ENCODE data around the gene BCAT1.
"Not testable (repeated sequence)": the region's sequence is repeated elsewhere in the genome, so short reads cannot be mapped to it uniquely, and the experiment has no call there.

Gene BCAT1

DNA sequence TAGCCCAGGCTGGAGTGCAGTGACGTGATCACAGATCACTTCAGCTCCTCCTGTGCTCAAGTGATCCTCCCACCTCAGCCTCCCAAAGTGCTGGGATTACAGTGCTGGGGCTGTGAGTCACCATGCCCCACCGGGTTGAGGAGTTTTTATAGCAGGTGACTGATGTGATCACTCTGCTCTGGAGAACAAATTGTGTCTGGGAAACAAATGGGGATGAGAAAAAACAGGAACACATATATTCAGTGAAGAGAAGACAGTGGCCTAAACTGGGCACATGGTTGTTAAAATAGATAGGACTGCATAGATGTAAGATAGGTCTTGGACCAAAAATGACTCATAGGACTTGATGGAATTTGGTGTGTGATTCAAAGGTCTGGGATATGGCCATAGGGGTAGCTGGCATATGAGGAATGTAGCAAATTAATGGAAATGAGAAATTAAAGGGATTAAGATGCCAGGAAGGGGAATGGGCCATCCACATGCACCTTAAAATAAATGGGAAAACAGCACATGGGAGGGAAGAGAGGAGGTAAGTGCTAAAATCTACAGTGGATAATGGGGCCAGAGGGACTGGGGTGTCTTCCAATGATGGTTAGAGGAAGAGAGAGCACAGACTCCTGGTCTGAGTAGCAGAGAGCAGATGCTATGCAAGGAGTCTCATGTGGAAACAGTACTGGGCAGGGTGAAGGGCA is 11.2 kb downstream of the BCAT1 start:
- in situ Hi-C loops (cut with MboI; ENCODE audit: low pct_unique_long_range_greater_than_20kb, low sequenced_read_pairs) = no loop called here
- no peak for DNase-seq

DNA sequence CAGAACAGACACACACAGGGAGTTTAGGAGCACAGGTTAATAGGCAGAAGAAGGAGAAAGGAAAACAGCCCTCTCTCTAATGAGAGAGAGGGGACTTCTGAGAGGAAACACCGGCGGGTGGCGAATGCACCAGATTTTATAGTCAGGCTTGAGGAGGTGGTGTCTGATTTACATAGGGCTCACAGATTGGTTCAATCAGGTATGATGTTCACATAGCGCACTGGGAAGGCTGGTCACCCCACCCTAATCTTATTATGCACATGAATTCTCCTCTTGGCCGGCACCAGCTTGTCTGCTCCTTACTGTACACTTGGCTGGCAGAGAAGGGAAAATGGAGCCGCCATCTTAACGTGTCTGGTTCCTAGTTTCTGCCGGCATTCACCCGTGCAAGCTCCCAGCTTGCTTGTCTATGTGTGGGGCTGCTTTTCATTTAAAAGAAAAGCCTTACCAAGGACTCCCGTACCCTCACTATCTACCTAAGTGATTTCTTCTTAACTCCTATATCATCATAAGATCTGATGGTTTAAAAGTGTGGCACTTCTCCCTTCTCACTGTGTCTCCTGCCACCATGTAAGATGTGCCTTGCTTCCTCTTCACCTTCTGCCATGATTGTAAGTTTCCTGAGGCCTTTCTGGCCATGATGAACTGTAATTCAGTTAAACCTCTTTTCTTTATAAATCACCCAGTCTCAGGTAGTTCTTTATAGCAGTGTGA is 15.1 kb downstream of the BCAT1 start:
- no peak for DNase-seq

DNA sequence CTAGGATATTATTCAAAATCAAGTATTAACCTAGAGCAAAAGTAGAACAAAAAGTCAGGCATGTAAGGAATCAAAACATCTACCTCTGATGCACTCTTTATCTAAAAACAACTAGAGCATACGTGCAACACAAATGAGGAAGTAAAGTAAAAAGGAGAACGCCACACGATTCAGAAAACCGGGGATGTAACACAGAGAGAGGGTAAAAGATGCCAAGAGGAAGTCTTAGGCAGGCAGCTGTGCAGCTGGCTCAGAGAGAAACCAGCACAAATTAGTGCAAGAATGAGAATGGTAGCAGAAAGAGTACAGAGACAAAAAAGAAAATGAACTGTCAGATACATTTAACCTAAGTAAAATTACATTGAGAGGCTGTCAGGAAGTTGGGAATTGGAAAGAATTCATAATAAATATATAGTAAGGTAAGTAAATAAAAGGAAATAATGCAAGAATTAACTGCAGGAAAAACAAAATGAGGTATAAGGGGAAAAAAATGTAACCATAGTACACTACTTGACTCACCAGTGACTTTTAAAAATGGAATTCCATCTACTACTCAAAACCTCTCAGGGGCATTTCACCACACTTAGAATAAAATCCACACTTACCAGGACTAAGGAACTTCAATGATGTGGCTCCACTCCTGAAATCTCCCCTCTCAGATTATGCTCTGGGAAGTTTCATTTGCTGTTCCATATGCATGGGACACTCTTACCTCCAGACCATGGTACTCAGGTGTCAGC is 17.1 kb downstream of the BCAT1 start:
- in situ Hi-C loops (cut with MboI; ENCODE audit: low pct_unique_long_range_greater_than_20kb, low sequenced_read_pairs) = no loop called here

More for the DNA sequence above, 15.1 kb downstream of the BCAT1 start:
- in situ Hi-C loops (cut with MboI; ENCODE audit: low pct_unique_long_range_greater_than_20kb, low sequenced_read_pairs) = no loop called here

DNA sequence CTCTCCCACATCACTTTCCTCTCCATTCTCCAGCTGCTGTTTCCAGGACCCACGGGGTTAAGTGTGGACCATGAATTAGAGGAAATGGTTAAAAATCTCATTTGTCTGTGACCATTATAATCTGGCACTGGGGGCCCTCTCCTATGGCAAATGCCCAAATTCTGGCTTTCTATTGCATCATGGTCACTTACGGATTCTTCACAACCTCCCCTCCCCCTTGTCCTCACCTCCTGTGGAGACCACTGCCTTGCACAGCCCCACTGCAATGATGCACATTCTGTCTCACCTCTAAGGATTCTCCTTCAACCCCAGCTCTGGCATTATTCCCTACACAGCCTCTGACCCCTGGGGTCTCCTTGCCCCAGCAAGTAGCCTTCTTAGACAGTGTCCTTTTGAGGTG is 18.9 kb downstream of the BCAT1 start:
- DNase-seq = no peak
- in situ Hi-C loops (cut with MboI; ENCODE audit: low pct_unique_long_range_greater_than_20kb, low sequenced_read_pairs) = no loop called here

More for the DNA sequence above, 17.1 kb downstream of the BCAT1 start:
- DNase-seq = peak; percentile 96

DNA sequence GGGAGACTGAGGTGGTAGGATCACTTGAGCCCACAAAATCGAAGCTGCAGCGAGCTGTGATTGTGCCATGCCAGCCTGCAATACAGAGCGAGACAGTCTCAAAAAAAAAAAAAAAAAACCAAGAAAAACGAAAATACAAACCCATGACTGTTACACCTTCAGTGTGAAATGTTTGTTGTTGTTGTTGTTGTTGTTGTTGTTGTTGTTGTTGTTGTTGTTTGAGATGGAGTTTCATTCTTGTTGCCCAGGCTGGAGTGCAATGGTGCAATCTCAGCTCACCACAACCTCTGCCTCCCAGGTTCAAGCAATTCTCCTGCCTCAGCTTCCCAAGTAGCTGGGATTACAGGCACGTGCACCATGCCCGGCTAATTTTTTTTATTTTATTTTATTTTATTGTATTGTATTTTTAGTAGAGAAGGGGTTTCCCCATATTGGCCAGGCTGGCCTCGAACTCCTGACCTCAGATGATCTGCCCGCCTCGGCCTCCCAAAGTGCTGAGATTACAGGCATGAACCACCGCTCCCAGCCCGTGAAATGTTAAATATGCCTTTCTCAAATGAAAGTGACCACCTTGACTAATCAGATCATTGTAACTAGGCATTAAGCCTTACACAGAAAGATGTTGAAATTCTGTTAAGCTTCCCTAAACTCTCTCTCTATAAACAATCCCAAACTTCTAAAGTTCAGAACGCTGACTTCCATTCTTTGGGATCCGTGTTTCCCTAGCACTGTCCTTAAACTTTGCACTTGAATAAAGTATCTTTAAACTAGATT is 20.2 kb downstream of the BCAT1 start:
- DNase-seq; in situ Hi-C loops (cut with MboI; ENCODE audit: low pct_unique_long_range_greater_than_20kb, low sequenced_read_pairs): not testable (repeated sequence)

DNA sequence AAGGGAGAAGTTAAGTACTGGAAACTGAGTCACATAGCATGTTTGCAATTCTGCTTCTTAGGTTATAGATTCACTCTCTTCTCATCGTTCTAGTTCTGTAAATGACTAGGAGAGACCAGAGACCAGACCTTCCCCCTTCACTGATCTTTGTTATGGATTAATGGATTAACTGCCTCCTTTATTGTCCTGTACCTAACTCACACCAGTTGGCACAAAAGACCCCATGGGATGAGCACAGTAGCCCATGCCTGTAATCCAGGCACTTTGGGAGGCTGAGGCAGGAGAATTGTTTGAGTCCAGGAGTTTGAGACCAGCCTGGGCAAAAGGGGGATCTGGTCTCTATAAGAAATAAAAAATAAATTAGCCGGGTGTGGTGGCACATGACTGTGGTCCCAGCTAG is 20.8 kb downstream of the BCAT1 start:
- DNase-seq = no peak
- in situ Hi-C loops (cut with MboI; ENCODE audit: low pct_unique_long_range_greater_than_20kb, low sequenced_read_pairs) = no loop called here

DNA sequence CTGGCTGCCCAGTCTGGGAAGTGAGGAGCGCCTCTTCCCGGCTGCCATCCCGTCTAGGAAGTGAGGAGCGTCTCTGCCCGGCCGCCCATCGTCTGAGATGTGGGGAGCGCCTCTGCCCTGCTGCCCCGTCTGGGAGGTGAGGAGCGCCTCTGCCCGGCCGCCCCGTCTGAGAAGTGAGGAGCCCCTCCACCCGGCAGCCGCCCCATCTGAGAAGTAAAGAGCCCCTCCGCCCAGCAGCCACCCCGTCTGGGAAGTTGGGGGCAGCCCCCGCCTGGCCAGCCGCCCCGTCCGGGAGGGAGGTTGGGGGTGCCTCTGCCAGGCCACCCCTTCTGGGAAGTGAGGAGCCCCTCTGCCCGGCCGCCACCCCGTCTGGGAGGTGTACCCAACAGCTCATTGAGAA is 22.8 kb downstream of the BCAT1 start:
- DNase-seq; in situ Hi-C loops (cut with MboI; ENCODE audit: low pct_unique_long_range_greater_than_20kb, low sequenced_read_pairs): not testable (repeated sequence)

DNA sequence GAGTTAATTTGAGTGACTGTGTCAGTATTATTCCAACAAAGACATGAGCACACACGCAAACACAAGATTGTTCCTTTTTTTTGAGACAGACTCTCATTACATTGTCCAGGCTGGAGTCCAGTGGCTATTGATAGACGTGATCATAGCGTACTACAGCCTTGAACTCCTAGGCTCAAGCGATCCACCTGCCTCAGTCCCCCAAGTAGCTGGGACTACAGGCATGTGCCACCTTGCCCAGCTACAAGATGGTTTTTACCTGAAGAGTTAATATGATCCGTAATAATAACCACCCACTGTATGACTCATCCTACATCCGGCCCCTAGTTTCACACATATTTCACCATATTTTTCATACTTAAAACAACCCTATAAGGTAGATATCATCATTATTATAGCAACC is 26.8 kb downstream of the BCAT1 start:
- DNase-seq = no peak
- in situ Hi-C loops (cut with MboI; ENCODE audit: low pct_unique_long_range_greater_than_20kb, low sequenced_read_pairs) = no loop called here

DNA sequence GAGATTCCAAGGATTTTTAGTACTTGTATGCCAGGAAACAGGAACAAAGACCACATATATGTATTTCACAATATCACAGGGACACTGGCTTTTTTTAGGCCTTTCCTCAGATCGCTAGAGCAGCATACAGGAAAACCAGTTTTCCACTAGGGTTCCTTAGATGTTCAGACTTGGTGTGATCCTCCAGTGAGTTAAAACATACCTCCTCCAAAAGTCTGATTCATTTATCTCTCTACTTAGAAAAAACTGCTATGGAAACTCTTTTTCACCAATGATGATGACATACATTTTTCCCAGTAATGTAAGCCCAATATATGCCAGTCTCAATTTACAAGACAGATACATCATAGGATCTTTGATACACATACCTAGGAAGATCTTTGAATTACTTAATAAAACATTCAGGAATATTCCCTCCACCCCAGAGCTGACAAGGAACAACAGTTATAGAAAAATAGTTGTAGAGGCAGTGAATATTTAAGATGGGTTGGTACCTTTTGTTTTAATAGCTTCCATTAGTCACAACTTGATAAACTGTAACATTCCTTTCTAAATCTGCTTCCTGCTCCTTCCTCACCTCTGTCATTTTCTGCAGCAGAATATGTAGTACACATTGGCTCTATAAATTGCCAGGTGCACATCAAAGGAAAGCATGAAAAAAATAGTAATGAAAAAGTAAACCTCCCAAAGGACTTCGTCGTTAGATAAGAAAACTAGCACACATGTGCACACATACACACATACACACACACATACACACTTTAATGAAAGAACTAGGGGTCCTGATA is 27.5 kb downstream of the BCAT1 start:
- no peak for DNase-seq
- in situ Hi-C loops (cut with MboI; ENCODE audit: low pct_unique_long_range_greater_than_20kb, low sequenced_read_pairs) = no loop called here

DNA sequence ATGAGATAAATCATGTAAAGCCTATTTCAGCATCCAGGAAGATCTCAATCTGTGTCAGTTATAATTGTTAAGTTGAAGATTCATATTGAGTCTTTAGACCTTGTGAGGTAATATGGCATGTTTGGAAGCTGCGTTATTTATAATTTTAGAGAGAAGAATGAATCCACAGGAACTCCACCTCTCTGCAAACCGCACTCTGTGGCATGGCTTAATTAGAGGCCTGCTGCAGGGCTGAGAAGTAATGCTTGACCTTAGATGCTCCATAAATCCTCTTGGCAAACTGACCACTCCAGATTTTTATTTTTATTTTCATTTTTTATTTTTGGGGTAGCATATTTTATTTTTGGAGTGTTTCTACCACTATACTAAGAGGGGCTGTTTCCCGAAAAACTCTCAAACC is 28.8 kb downstream of the BCAT1 start:
- in situ Hi-C loops (cut with MboI; ENCODE audit: low pct_unique_long_range_greater_than_20kb, low sequenced_read_pairs) = no loop called here
- DNase-seq = no peak

DNA sequence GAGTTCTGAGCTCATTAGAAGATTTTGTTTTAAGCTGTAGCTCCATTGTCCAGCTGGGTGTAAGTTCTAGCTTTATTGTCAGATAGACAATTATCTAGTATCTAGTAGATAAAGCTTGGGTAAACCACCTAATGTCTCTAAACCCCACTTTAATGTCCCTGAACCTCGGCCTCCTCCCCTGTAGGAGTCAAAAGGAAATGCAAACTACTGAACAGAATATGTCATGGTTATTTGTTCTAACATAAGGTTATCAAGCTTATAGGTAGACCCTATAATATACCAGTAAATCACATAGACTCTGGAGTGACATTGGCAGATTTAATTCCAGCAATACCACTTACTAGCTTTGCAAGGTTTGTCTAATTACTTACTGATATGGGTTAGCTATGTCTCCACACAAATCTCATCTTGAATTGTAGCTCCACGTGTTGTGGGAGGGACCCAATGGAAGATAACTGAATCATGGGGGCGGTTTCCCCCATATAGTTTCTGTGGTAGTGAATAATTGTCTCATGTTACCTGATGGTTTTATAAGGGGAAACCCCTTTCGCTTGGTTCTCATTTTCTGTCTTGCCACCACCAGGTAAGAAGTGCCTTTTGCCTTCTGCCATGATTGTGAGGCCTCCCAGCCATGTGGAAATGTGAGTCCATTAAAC is 29.4 kb downstream of the BCAT1 start:
- in situ Hi-C loops (cut with MboI; ENCODE audit: low pct_unique_long_range_greater_than_20kb, low sequenced_read_pairs) = no loop called here
- no peak for DNase-seq

DNA sequence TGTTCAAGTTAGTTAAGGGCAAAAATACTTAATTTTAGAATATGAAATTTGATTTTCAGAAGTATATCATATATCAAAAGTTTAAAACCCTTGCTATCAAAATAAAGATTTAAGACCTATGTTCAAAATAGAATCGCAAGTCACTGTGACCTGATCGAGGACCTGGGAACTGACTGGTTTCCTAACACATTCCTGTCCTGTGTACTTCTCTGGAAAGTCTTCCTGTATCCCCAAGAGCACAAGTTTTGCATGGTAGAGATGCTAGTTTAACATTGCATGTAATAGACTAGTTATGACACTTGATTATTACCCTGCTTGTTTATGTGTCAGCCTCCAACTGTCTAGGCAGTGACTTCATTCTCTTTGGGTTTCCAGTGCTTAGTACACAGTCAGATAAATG is 30.3 kb downstream of the BCAT1 start:
- DNase-seq = no peak
- in situ Hi-C loops (cut with MboI; ENCODE audit: low pct_unique_long_range_greater_than_20kb, low sequenced_read_pairs) = no loop called here

DNA sequence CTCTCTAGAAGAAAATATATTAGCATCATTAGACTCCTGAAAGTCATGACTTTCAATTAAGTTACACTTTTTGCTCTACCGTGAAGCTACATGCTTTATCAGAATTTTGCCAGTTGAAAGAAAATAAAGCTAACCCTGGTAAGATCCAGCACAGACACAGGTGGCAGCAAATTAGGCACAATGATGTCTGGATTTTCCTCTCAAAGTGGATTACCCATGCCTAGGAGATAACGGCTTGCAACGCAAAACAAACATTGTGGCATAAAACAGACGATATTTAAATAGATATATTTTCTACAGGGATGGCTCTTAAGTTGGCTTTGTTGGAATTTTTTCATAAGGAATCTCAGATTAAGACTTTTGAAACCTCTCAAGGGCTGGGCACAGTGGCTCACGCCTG is 33.4 kb downstream of the BCAT1 start:
- no peak for DNase-seq
- in situ Hi-C loops (cut with MboI; ENCODE audit: low pct_unique_long_range_greater_than_20kb, low sequenced_read_pairs) = no loop called here

DNA sequence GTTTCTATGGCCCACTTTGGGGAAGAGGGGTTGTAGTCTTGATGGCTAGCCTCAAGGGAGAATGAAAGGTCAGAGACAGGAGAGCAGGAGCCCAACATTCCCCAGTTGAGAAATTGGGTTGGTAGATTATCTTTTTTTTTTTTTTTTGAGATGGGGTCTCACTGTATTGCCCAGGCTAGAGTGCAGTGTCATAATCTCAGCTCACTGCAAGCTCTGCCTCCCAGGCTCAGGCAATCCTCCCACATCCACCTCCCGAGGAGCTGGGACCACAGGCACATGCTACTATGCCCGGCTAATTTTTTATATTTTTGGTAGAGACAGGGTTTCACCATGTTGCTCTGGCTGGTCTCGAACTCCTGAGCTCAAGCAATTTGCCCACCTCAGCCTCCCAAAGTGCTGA is 34.9 kb downstream of the BCAT1 start:
- DNase-seq = no peak
- in situ Hi-C loops (cut with MboI; ENCODE audit: low pct_unique_long_range_greater_than_20kb, low sequenced_read_pairs) = no loop called here

DNA sequence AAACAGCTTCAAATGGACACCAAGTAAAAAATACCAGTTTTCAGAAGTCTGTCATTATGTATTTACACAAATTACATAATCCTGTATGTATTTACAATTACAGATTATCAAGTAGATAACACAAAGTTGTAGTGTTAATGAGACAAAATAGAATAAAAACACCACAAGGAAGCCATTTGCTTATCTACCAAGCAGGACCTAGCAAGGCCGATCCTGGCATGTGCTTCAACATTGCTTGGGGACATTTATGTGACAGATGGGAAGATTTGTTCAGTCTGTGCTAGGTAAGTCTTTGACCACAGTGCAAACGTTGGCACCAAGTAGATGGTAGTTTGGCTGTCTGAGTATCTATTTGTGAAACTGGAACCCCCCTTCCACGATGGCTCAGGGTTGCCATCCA is 35.8 kb downstream of the BCAT1 start:
- no peak for DNase-seq
- in situ Hi-C loops (cut with MboI; ENCODE audit: low pct_unique_long_range_greater_than_20kb, low sequenced_read_pairs) = no loop called here

DNA sequence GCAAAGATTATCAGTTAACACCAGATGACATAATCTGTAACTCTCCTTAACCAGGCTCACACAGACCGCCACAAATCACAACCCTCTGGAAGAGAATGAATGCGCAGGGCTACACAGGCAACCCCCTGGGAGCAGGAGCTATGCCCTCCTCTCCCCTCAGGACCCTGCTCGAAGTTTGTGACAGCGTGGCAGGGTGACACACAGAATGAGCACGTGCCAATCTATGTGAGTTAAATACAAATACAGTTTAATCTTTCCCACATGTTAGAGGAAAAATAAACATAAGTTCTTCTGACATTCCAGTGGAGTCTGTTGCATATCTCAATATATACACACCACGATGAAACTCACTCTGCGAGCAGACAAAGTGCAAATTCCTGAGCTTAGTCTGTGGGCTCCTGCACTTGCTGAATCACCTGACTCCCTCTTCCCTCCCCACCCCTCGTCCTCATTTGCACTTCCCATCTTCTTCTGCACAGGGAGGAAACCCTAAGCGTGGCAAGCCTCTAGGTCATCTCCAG is 37.6 kb downstream of the BCAT1 start:
- DNase-seq = no peak
- in situ Hi-C loops (cut with MboI; ENCODE audit: low pct_unique_long_range_greater_than_20kb, low sequenced_read_pairs) = no loop called here

DNA sequence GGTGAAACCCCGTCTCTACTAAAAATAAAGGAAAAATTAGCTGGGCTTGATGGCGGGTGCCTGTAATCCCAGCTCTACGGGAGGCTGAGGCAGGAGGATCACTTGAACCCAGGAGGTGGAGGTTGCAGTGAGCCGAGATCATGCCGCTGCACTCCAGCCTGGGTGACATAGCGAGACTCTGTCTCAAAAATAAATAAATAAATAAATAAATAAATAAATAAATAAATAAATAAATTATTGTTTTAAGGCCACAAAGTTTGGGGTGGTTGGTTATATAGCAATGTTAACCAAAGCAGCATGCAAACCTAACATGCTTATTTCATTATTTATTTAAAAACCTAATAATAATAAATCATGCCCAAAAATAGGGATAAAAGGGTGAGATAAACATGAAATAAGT is 38.7 kb downstream of the BCAT1 start:
- DNase-seq; in situ Hi-C loops (cut with MboI; ENCODE audit: low pct_unique_long_range_greater_than_20kb, low sequenced_read_pairs): not testable (repeated sequence)

DNA sequence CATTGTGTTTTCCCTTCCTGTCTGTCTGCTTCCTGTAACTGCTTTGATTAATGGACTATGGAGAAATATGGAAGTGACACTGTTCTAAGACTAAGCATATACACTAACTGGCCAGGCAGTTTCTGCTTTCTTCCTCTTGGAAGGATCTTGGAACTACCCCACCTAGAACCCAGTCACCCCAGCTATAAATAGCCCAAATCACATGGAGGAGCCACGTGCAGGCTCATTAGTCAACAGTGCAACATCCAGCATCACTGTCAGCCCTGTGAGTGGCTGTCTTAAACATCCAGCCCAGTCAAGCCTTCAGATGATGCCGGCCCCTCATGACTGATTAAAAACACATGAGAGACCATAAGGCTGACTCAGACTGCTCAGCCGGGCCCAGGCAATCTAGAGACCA is 39.2 kb downstream of the BCAT1 start:
- in situ Hi-C loops (cut with MboI; ENCODE audit: low pct_unique_long_range_greater_than_20kb, low sequenced_read_pairs) = no loop called here
- peak; percentile 60 for DNase-seq
